ENCODE measurements around the gene BMPER.

- TF ChIP-seq TCF12 (IDR thresholded peaks at IDR 0.05) (no peak), EZH2phosphoT487 (IDR thresholded peaks at IDR 0.05; ENCODE audit: borderline replicate concordance, low read depth) (no peak), JUND (IDR thresholded peaks at IDR 0.05) (no peak), MEF2A (IDR thresholded peaks at IDR 0.05; ENCODE audit: borderline replicate concordance, low read depth) (no peak), POLR2AphosphoS5 (IDR thresholded peaks at IDR 0.05; ENCODE audit: low read depth, low read length) (no peak), CHD2 (IDR thresholded peaks at IDR 0.05; ENCODE audit: low read length, partially characterized antibody) (no peak)
- TF ChIP-seq, protein P1, sequence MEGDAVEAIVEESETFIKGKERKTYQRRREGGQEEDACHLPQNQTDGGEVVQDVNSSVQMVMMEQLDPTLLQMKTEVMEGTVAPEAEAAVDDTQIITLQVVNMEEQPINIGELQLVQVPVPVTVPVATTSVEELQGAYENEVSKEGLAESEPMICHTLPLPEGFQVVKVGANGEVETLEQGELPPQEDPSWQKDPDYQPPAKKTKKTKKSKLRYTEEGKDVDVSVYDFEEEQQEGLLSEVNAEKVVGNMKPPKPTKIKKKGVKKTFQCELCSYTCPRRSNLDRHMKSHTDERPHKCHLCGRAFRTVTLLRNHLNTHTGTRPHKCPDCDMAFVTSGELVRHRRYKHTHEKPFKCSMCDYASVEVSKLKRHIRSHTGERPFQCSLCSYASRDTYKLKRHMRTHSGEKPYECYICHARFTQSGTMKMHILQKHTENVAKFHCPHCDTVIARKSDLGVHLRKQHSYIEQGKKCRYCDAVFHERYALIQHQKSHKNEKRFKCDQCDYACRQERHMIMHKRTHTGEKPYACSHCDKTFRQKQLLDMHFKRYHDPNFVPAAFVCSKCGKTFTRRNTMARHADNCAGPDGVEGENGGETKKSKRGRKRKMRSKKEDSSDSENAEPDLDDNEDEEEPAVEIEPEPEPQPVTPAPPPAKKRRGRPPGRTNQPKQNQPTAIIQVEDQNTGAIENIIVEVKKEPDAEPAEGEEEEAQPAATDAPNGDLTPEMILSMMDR (IDR thresholded peaks at IDR 0.05) = no peak
- TF ChIP-seq, protein P2, sequence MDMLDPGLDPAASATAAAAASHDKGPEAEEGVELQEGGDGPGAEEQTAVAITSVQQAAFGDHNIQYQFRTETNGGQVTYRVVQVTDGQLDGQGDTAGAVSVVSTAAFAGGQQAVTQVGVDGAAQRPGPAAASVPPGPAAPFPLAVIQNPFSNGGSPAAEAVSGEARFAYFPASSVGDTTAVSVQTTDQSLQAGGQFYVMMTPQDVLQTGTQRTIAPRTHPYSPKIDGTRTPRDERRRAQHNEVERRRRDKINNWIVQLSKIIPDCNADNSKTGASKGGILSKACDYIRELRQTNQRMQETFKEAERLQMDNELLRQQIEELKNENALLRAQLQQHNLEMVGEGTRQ (IDR thresholded peaks at IDR 0.05; ENCODE audit: borderline replicate concordance, low read depth, low read length) = no peak
Measured at GRCh38 chr7:34081935-34082334, 176.6 kb downstream of the BMPER start.
